ENCODE measurements around the gene POLE.

GRCh38 chr12:132617822-132618682 lies 69.1 kb downstream of the POLE start:
- TF ChIP-seq POLR2AphosphoS5 (IDR thresholded peaks at IDR 0.05; ENCODE audit: low read depth, low read length) (no peak), POLR2A (IDR thresholded peaks at IDR 0.05; ENCODE audit: low read depth, low read length) (no peak)

Data from GM12891 (cell line).